HG03064 (cell line): ENCODE data around the gene KRTAP5-6.

Source experiments
- ATAC-seq: cut with Tn5 transposase; IDR thresholded peaks from one replicate; pipeline ENCODE4 v1.9.1; 2021; ENCODE audit warnings: low read depth; ENCODE audit not compliant: unreplicated experiment

Gene KRTAP5-6

GRCh38 chr11:1732418-1733008 lies 35.5 kb downstream of the KRTAP5-6 start:
- no peak for ATAC-seq

- ATAC-seq, result no peak
Measured at GRCh38 chr11:1733009-1733715, 36.2 kb downstream of the KRTAP5-6 start.

GRCh38 chr11:1733716-1734640 lies 37.0 kb downstream of the KRTAP5-6 start:
- no peak for ATAC-seq

- no peak for ATAC-seq
Measured at GRCh38 chr11:1734641-1735081, 37.7 kb downstream of the KRTAP5-6 start.

- no peak for ATAC-seq
Measured at GRCh38 chr11:1735271-1735670, 38.3 kb downstream of the KRTAP5-6 start.

GRCh38 chr11:1736447-1736992 lies 39.5 kb downstream of the KRTAP5-6 start:
- ATAC-seq, result no peak

- ATAC-seq, result no peak
Measured at GRCh38 chr11:1737080-1737757, 40.2 kb downstream of the KRTAP5-6 start.

GRCh38 chr11:1738380-1738779 lies 41.4 kb downstream of the KRTAP5-6 start:
- no peak for ATAC-seq

- no peak for ATAC-seq
Measured at GRCh38 chr11:1739576-1739975, 42.6 kb downstream of the KRTAP5-6 start.

- ATAC-seq, result no peak
Measured at GRCh38 chr11:1740786-1741530, 44.0 kb downstream of the KRTAP5-6 start.

- ATAC-seq, result no peak
Measured at GRCh38 chr11:1741741-1742140, 44.7 kb downstream of the KRTAP5-6 start.

- no peak for ATAC-seq
Measured at GRCh38 chr11:1742371-1742770, 45.4 kb downstream of the KRTAP5-6 start.

GRCh38 chr11:1742869-1743584 lies 46.0 kb downstream of the KRTAP5-6 start:
- ATAC-seq, result no peak

GRCh38 chr11:1743585-1744136 lies 46.7 kb downstream of the KRTAP5-6 start:
- ATAC-seq, result no peak

- no peak for ATAC-seq
Measured at GRCh38 chr11:1744137-1744886, 47.3 kb downstream of the KRTAP5-6 start.

- no peak for ATAC-seq
Measured at GRCh38 chr11:1744891-1745700, 48.1 kb downstream of the KRTAP5-6 start.

- ATAC-seq, result no peak
Measured at GRCh38 chr11:1745701-1746320, 48.8 kb downstream of the KRTAP5-6 start.
